Measurements from ENCODE around the gene CIBAR2. TPM values are rescaled to one million over a fixed set of nuclear protein-coding genes. Genes with fewer than 3 reads are reported as not detected.
A peak's percentile ranks its signal among the peaks of the same experiment; 100 is the strongest.
"Not testable (repeated sequence)": the region's sequence is repeated elsewhere in the genome, so short reads cannot be mapped to it uniquely, and the experiment has no call there.

Gene CIBAR2
- total RNA-seq, 1 experiment from 2014 or later, result 0.51 TPM

- in situ Hi-C loops (cut with HindIII; ENCODE audit: low sequenced_read_pairs), result loop anchor here (5.0 kb wide), 1 partner anchor 43 kb away; the partner anchor contains the start of gene ZDHHC7
- DNase-seq (ENCODE audit: low spot score), result no peak
Measured at GRCh38 chr16:85054948-85055492, 57.3 kb downstream of the CIBAR2 start.

GRCh38 chr16:85054321-85054720 lies 58.0 kb downstream of the CIBAR2 start:
- in situ Hi-C loops (cut with HindIII; ENCODE audit: low sequenced_read_pairs), result loop anchor here (5.0 kb wide), 1 partner anchor 42 kb away; the partner anchor contains the start of gene ZDHHC7
- DNase-seq (ENCODE audit: low spot score), result not testable (repeated sequence)

GRCh38 chr16:85052536-85052935 lies 59.7 kb downstream of the CIBAR2 start:
- in situ Hi-C loops (cut with HindIII; ENCODE audit: low sequenced_read_pairs), result loop anchor here (5.0 kb wide), 1 partner anchor 40 kb away; the partner anchor contains the start of gene ZDHHC7
- DNase-seq (ENCODE audit: low spot score), result no peak

GRCh38 chr16:85051683-85052082 lies 60.6 kb downstream of the CIBAR2 start:
- in situ Hi-C loops (cut with HindIII; ENCODE audit: low sequenced_read_pairs), result loop anchor here (5.0 kb wide), 1 partner anchor 39 kb away; the partner anchor contains the start of gene ZDHHC7
- no peak for DNase-seq (ENCODE audit: low spot score)

GRCh38 chr16:85051067-85051581 lies 61.1 kb downstream of the CIBAR2 start:
- DNase-seq (ENCODE audit: low spot score), result no peak
- in situ Hi-C loops (cut with HindIII; ENCODE audit: low sequenced_read_pairs), result loop anchor here (5.0 kb wide), 1 partner anchor 39 kb away; the partner anchor contains the start of gene ZDHHC7

- in situ Hi-C loops (cut with HindIII; ENCODE audit: low sequenced_read_pairs), result loop anchor here (5.0 kb wide), 1 partner anchor 38 kb away; the partner anchor contains the start of gene ZDHHC7
- no peak for DNase-seq (ENCODE audit: low spot score)
Measured at GRCh38 chr16:85049706-85050305, 62.5 kb downstream of the CIBAR2 start.

GRCh38 chr16:85048921-85049562 lies 63.2 kb downstream of the CIBAR2 start:
- peak; percentile 98 for DNase-seq (ENCODE audit: low spot score)
- in situ Hi-C loops (cut with HindIII; ENCODE audit: low sequenced_read_pairs), result no loop called here

Other genes with a start within 250 kb of the CIBAR2 start
- 32.9 and 46.2 TPM in 2 replicates for gene ZDHHC7, start 100.9 kb downstream of the CIBAR2 start, total RNA-seq (2014; rRNA removed; shearing (Covaris generic))
- 5.5 and 10.5 TPM in 2 replicates for gene KIAA0513, start 84.7 kb downstream of the CIBAR2 start, total RNA-seq (2014; rRNA removed; shearing (Covaris generic))

Measured in G401 (cell line).